GM23338 (cell line): ENCODE data around the gene OTOG. TPM values are rescaled to one million over a fixed set of nuclear protein-coding genes. Genes with fewer than 3 reads are reported as not detected.

ENCODE experiments used
- ATAC-seq: fragments of 200-7000 bp; cut with Tn5 transposase; 3 replicates; pipeline ENCODE4 v1.9.1; 2020
- DNase-seq: peaks from one replicate; pipeline ENCODE4 v3.0.0-alpha.2; 2015; ENCODE audit warnings: low spot score
- H2AFZ ChIP-seq: fragments of 200-600 bp; sonication (generic); 2 replicates; pipeline ENCODE4 v1.8.0; 2016; ENCODE audit warnings: antibody characterized with exemption, mild to moderate bottlenecking, moderate library complexity
- H3F3A ChIP-seq: fragments of 200-600 bp; sonication (generic); replicated peaks from 2 replicates; pipeline ENCODE4 v1.8.0; 2017; ENCODE audit warnings: antibody characterized with exemption, mixed run types, low read depth
- H3K27ac ChIP-seq: fragments of 200-600 bp; sonication (generic); 2 replicates; pipeline ENCODE4 v1.6.1; 2016; ENCODE audit warnings: low read depth
- H3K27me3 ChIP-seq: fragments of 200-600 bp; sonication (generic); 2 replicates; pipeline ENCODE4 v1.8.0; 2016; ENCODE audit warnings: mild to moderate bottlenecking, mixed run types, moderate library complexity; ENCODE audit not compliant: insufficient read depth
- H3K36me3 ChIP-seq: fragments of 200-600 bp; sonication (generic); 2 replicates; pipeline ENCODE4 v1.8.0; 2016; ENCODE audit warnings: mild to moderate bottlenecking; ENCODE audit not compliant: insufficient read depth
- H3K4me1 ChIP-seq: fragments of 200-600 bp; sonication (generic); 2 replicates; pipeline ENCODE4 v1.8.0; 2016; ENCODE audit warnings: mild to moderate bottlenecking, moderate library complexity; ENCODE audit not compliant: insufficient read depth
- H3K4me2 ChIP-seq: fragments of 200-600 bp; sonication (generic); 2 replicates; pipeline ENCODE4 v1.7.1; 2017; ENCODE audit warnings: mixed run types
- H3K4me3 ChIP-seq: fragments of 200-600 bp; sonication (generic); 2 replicates; pipeline ENCODE4 v1.6.1; 2016; ENCODE audit warnings: mixed run types
- H3K79me2 ChIP-seq: fragments of 200-600 bp; sonication (generic); replicated peaks from 2 replicates; pipeline ENCODE4 v1.8.0; 2017; ENCODE audit warnings: mild to moderate bottlenecking; ENCODE audit not compliant: insufficient read depth
- H3K9me2 ChIP-seq: fragments of 200-600 bp; sonication (generic); 2 replicates; pipeline ENCODE4 v1.8.0; 2017; ENCODE audit not compliant: insufficient read depth
- H4K20me1 ChIP-seq: fragments of 200-600 bp; sonication (generic); replicated peaks from 2 replicates; pipeline ENCODE4 v1.8.0; 2017; ENCODE audit warnings: mild to moderate bottlenecking; ENCODE audit not compliant: insufficient read depth
- H3K27ac Mint-ChIP-seq: 2 replicates; pipeline ENCODE4 v1.8.0; 2020; ENCODE audit warnings: inconsistent platforms, mild to moderate bottlenecking, moderate library complexity, mixed read lengths
- H3K27me3 Mint-ChIP-seq: 3 replicates; pipeline ENCODE4 v1.8.0; 2022; ENCODE audit warnings: low read depth, mild to moderate bottlenecking, moderate library complexity, mixed read lengths, inconsistent platforms; ENCODE audit not compliant: insufficient read depth, poor library complexity
- H3K36me3 Mint-ChIP-seq: 3 replicates; pipeline ENCODE4 v1.8.0; 2021; ENCODE audit warnings: low read depth, mild to moderate bottlenecking, inconsistent platforms, moderate library complexity, mixed read lengths
- H3K4me1 Mint-ChIP-seq: 3 replicates; pipeline ENCODE4 v1.8.0; 2020; ENCODE audit warnings: mild to moderate bottlenecking, inconsistent platforms, mixed read lengths
- H3K4me3 Mint-ChIP-seq: 3 replicates; pipeline ENCODE4 v1.8.0; 2021; ENCODE audit warnings: moderate library complexity, mild to moderate bottlenecking, inconsistent platforms, mixed read lengths
- H3K9me3 Mint-ChIP-seq: 3 replicates; pipeline ENCODE4 v1.8.0; 2020; ENCODE audit warnings: moderate library complexity, mild to moderate bottlenecking, inconsistent platforms, mixed read lengths
- JUNB ChIP-seq: IDR thresholded peaks from one replicate; pipeline ENCODE4 v1.6.1; 2016; ENCODE audit warnings: antibody characterized with exemption; ENCODE audit not compliant: unreplicated experiment
- NANOG ChIP-seq: IDR thresholded peaks from 2 replicates; pipeline ENCODE4 v1.6.1; 2016; ENCODE audit warnings: antibody characterized with exemption, borderline replicate concordance
- POLR2AphosphoS5 ChIP-seq: IDR thresholded peaks from 2 replicates; pipeline ENCODE4 v1.6.1; 2016; ENCODE audit warnings: antibody characterized with exemption, low read depth
- REST ChIP-seq: IDR thresholded peaks from one replicate; pipeline ENCODE4 v1.6.1; 2018; ENCODE audit warnings: antibody characterized with exemption; ENCODE audit not compliant: unreplicated experiment
- ZNF114 ChIP-seq: fragments of 250-450 bp; sonication (Bioruptor Pico); IDR thresholded peaks from 2 replicates; pipeline ENCODE4 v1.5.0; 2020; ENCODE audit warnings: mild to moderate bottlenecking, moderate library complexity
- ZNF331 ChIP-seq: fragments of 250-450 bp; sonication (Bioruptor Pico); IDR thresholded peaks from 2 replicates; pipeline ENCODE4 v1.5.0; 2020; ENCODE audit warnings: low read depth, mild to moderate bottlenecking, moderate library complexity
- ZNF462 ChIP-seq: fragments of 250-450 bp; sonication (Bioruptor Pico); IDR thresholded peaks from 2 replicates; pipeline ENCODE4 v1.5.0; 2020; ENCODE audit warnings: mild to moderate bottlenecking, moderate library complexity
- polyA plus RNA-seq: library from polyadenylated mRNA; unstranded; fragments of >200 nt; fragmentation: Nextera tagmentation; extraction: Ambion mirVana; gene quantifications from 2 replicates; pipeline ENCODE4 v1.2.1, GENCODE V29; 2016
- total RNA-seq: library from RNA; depleted of rRNA; stranded (reverse); fragments of >200 nt; shearing (Covaris generic); gene quantifications from 2 replicates; pipeline ENCODE4 v1.2.3, GENCODE V29; 2014

Gene OTOG
- total and polyA plus RNA-seq, 2 experiments from 2014 or later = 0.40 to 0.52 TPM

- TF ChIP-seq ZNF462 (no peak), JUNB (no peak)
These were observed 41.9 kb upstream of the OTOG start (continued) for GRCh38 chr11:17505146-17505545.

- H3F3A ChIP-seq = no peaks in the 10 kb centered on the region
- H3K36me3 ChIP-seq = no peaks in the 10 kb centered on the region
- H4K20me1 ChIP-seq = no peaks in the 10 kb centered on the region
- no peak overlapping the region for H3K4me2 ChIP-seq
- H3K27ac ChIP-seq = no peak overlapping the region
- H3K9me3 Mint-ChIP-seq = no peaks in the 10 kb centered on the region
- H2AFZ ChIP-seq = no peak overlapping the region
- peaks cover 6% of the 10 kb centered on the region for H3K4me1 Mint-ChIP-seq
- H3K36me3 Mint-ChIP-seq = no peaks in the 10 kb centered on the region; the same call in 2 of the 3 replicates
- H3K27ac Mint-ChIP-seq = no peak overlapping the region
- no peak for ATAC-seq
- H3K27me3 ChIP-seq = no peaks in the 10 kb centered on the region
- no peaks in the 10 kb centered on the region for H3K4me1 ChIP-seq
- no peaks in the 10 kb centered on the region for H3K9me2 ChIP-seq
- no peak overlapping the region for H3K4me3 ChIP-seq
- no peak overlapping the region for H3K4me3 Mint-ChIP-seq
- H3K27me3 Mint-ChIP-seq = peaks cover 12% of the 10 kb centered on the region
- DNase-seq = no peak
- H3K79me2 ChIP-seq = no peaks in the 10 kb centered on the region
- TF ChIP-seq ZNF331 (CRISPR knock-in tag) (no peak), ZNF114 (CRISPR knock-in tag) (no peak), POLR2AphosphoS5 (no peak), NANOG (no peak), JUNB (no peak), REST (no peak)
These were observed 40.7 kb upstream of the OTOG start for GRCh38 chr11:17506314-17506713.
